ENCODE data around the gene PTGFRN.

Gene PTGFRN

GRCh38 chr1:117000142-117000541 is 90.4 kb downstream of the PTGFRN start:
- no peaks in the 10 kb centered on the region for H3K36me3 ChIP-seq (replicated peaks; ENCODE audit: low read depth, low read length)
- no peak overlapping the region for H3K27ac ChIP-seq (ENCODE audit: low read length)
- TF ChIP-seq CTCF (IDR thresholded peaks at IDR 0.05; ENCODE audit: low read depth, low read length) = no peak
- no peak for TF ChIP-seq EZH2phosphoT487 (IDR thresholded peaks at IDR 0.05; ENCODE audit: low read depth)
- H3K9me3 ChIP-seq (ENCODE audit: insufficient read depth, low read length) = no peaks in the 10 kb centered on the region
- no peak overlapping the region for H2AFZ ChIP-seq (ENCODE audit: low read depth, low read length)
- no peak overlapping the region for H3K9ac ChIP-seq (ENCODE audit: low read length)
- no peak overlapping the region for H3K4me2 ChIP-seq (ENCODE audit: low read length)
- H3K4me3 ChIP-seq (ENCODE audit: low read length) = no peak overlapping the region
- H4K20me1 ChIP-seq (ENCODE audit: insufficient read depth, low read length) = no peaks in the 10 kb centered on the region
- H3K27me3 ChIP-seq (ENCODE audit: low read depth, low read length) = no peaks in the 10 kb centered on the region
- no peaks in the 10 kb centered on the region for H3K79me2 ChIP-seq (ENCODE audit: low read length)
- H3K4me1 ChIP-seq (ENCODE audit: low read length) = peaks cover 31% of the 10 kb centered on the region

- Histone ChIP-seq H3K9ac (ENCODE audit: low read length) (no peak within 1 kb of the TSS), H3K27ac (ENCODE audit: low read length) (peak within 1 kb of the TSS; percentile 57), H3K36me3 (replicated peaks; ENCODE audit: low read depth, low read length) (no peaks in the 10 kb centered on the region), H3K4me3 (ENCODE audit: low read length) (no peak within 1 kb of the TSS), H4K20me1 (ENCODE audit: insufficient read depth, low read length) (no peaks in the 10 kb centered on the region), H3K9me3 (ENCODE audit: insufficient read depth, low read length) (no peaks in the 10 kb centered on the region), H3K4me1 (ENCODE audit: low read length) (peaks cover 31% of the 10 kb centered on the region), H2AFZ (ENCODE audit: low read depth, low read length) (no peak within 1 kb of the TSS), H3K27me3 (ENCODE audit: low read depth, low read length) (no peaks in the 10 kb centered on the region), H3K79me2 (ENCODE audit: low read length) (no peaks in the 10 kb centered on the region), H3K4me2 (ENCODE audit: low read length) (peak within 1 kb of the TSS; percentile 45)
- TF ChIP-seq EZH2phosphoT487 (IDR thresholded peaks at IDR 0.05; ENCODE audit: low read depth) = no peak
- no peak for TF ChIP-seq CTCF (IDR thresholded peaks at IDR 0.05; ENCODE audit: low read depth, low read length)
Observed at GRCh38 chr1:117001254-117001927, 91.7 kb downstream of the PTGFRN start, which contains the start of gene CD101. Gene CD101 (plus strand): TSS chr1:117001760. CDS start chr1:117001818, 58 bp downstream.

GRCh38 chr1:117003223-117003875 is 93.6 kb downstream of the PTGFRN start:
- peak overlapping the region; percentile 7; the same call in 1 of the 2 replicates for H3K4me2 ChIP-seq (ENCODE audit: low read length)

More at GRCh38 chr1:117003223-117003875, 93.6 kb downstream of the PTGFRN start:
- Histone ChIP-seq H3K27me3 (ENCODE audit: low read depth, low read length) (no peaks in the 10 kb centered on the region), H3K27ac (ENCODE audit: low read length) (no peak overlapping the region), H3K9me3 (ENCODE audit: insufficient read depth, low read length) (no peaks in the 10 kb centered on the region), H3K36me3 (replicated peaks; ENCODE audit: low read depth, low read length) (no peaks in the 10 kb centered on the region), H3K9ac (ENCODE audit: low read length) (no peak overlapping the region), H3K4me1 (ENCODE audit: low read length) (peaks cover 31% of the 10 kb centered on the region), H3K79me2 (ENCODE audit: low read length) (no peaks in the 10 kb centered on the region), H3K4me3 (ENCODE audit: low read length) (no peak overlapping the region), H4K20me1 (ENCODE audit: insufficient read depth, low read length) (no peaks in the 10 kb centered on the region), H2AFZ (ENCODE audit: low read depth, low read length) (no peak overlapping the region)
- TF ChIP-seq CTCF (IDR thresholded peaks at IDR 0.05; ENCODE audit: low read depth, low read length) (no peak), EZH2phosphoT487 (IDR thresholded peaks at IDR 0.05; ENCODE audit: low read depth) (no peak)
